Liver (tissue), 9 donors: ENCODE measurements around the gene INPP5A. TPM values are rescaled to one million over a fixed set of nuclear protein-coding genes. Genes with fewer than 3 reads are reported as not detected.

Source experiments
- DNase-seq: peaks from one replicate; pipeline ENCODE4 v3.0.0-alpha.2; 2017; ENCODE audit warnings: low spot score
- H3K27ac ChIP-seq, 2 donors: one replicate each; pipeline ENCODE4 v1.7.0; 2013; ENCODE audit warnings: inconsistent platforms in 2 of 2, low read length in 2 of 2, control low read depth in 1 of 2, low read depth in 1 of 2, mild to moderate bottlenecking in 1 of 2
- H3K27me3 ChIP-seq, 4 donors: one replicate each; pipeline versions ENCODE4 v1.6.1 to v1.7.0; 2013; ENCODE audit warnings: low read length in 3 of 4, inconsistent platforms in 1 of 4, mild to moderate bottlenecking in 1 of 4, moderate library complexity in 1 of 4; ENCODE audit not compliant: control insufficient read depth in 4 of 4, insufficient read depth in 4 of 4
- H3K36me3 ChIP-seq, 4 donors: one replicate each; pipeline versions ENCODE4 v1.6.1 to v1.7.0; 2013; ENCODE audit warnings: low read length in 3 of 4, mild to moderate bottlenecking in 3 of 4, low read depth in 1 of 4, moderate library complexity in 1 of 4; ENCODE audit not compliant: control insufficient read depth in 4 of 4, insufficient read depth in 3 of 4
- H3K4me1 ChIP-seq, 4 donors: one replicate each; pipeline versions ENCODE4 v1.6.1 to v1.7.0; 2013; ENCODE audit warnings: low read length in 3 of 4, mild to moderate bottlenecking in 3 of 4, moderate library complexity in 1 of 4; ENCODE audit not compliant: control insufficient read depth in 4 of 4, insufficient read depth in 4 of 4
- H3K4me3 ChIP-seq, 3 donors: one replicate each; pipeline versions ENCODE4 v1.6.1 to v1.7.0; 2013; ENCODE audit warnings: low read length in 3 of 3, control low read depth in 1 of 3, low read depth in 1 of 3, mild to moderate bottlenecking in 1 of 3
- H3K9ac ChIP-seq, 2 donors: one replicate each; pipeline ENCODE4 v1.7.0; 2013; ENCODE audit warnings: low read length in 2 of 2, mild to moderate bottlenecking in 2 of 2, moderate library complexity in 2 of 2, control low read depth in 1 of 2, low read depth in 1 of 2
- H3K9me3 ChIP-seq, 4 donors: one replicate each; pipeline versions ENCODE4 v1.6.1 to v1.7.0; 2013; ENCODE audit warnings: low read length in 3 of 4; ENCODE audit not compliant: control insufficient read depth in 4 of 4
- EGR1 ChIP-seq, 2 donors: IDR thresholded peaks; 2 replicates each; pipeline ENCODE4 v1.6.1; 2016 to 2018; ENCODE audit warnings: antibody characterized with exemption in 2 of 2, low read depth in 2 of 2
- FOXA2 ChIP-seq: IDR thresholded peaks from 2 replicates; pipeline ENCODE4 v1.6.1; 2016; ENCODE audit warnings: antibody characterized with exemption
- GABPA ChIP-seq, 2 donors: IDR thresholded peaks in 1 of 2; conservative IDR thresholded peaks in 1 of 2; 2 replicates each; pipeline ENCODE4 v1.6.1; 2016; ENCODE audit warnings: antibody characterized with exemption in 2 of 2, mild to moderate bottlenecking in 1 of 2, moderate library complexity in 1 of 2
- JUND ChIP-seq, 2 donors: IDR thresholded peaks; 2 replicates each; pipeline ENCODE4 v1.6.1; 2016; ENCODE audit warnings: antibody characterized with exemption in 2 of 2
- RAD21 ChIP-seq, 2 donors: IDR thresholded peaks; 2 replicates each; pipeline ENCODE4 v1.6.1; 2016; ENCODE audit warnings: antibody characterized with exemption in 2 of 2, mild to moderate bottlenecking in 2 of 2
- RXRA ChIP-seq, 2 donors: IDR thresholded peaks; 2 replicates each; pipeline ENCODE4 v1.6.1; 2017 to 2018; ENCODE audit warnings: antibody characterized with exemption in 2 of 2, mild to moderate bottlenecking in 1 of 2
- TAF1 ChIP-seq: conservative IDR thresholded peaks from 2 replicates; pipeline ENCODE4 v1.6.1; 2016; ENCODE audit warnings: antibody characterized with exemption, mild to moderate bottlenecking
- ZBTB33 ChIP-seq: IDR thresholded peaks from 2 replicates; pipeline ENCODE4 v1.6.1; 2016; ENCODE audit warnings: antibody characterized with exemption
- WGBS: extraction: QIAGEN DNeasy Blood & Tissue Kit; methylation state at CpG from one replicate; pipeline ENCODE4 v1.1.7; 2013; 5-methylcytosine and 5-hydroxymethylcytosine counted together
- polyA plus RNA-seq, 2 donors: library from polyadenylated mRNA; stranded (reverse) in 1 of 2; unstranded in 1 of 2; fragments of 200-250 nt in 1 of 2; fragments of >200 nt in 1 of 2; fragmentation: Nextera tagmentation in 1 of 2; extraction: Ambion mirVana in 1 of 2; gene quantifications; one replicate each; pipeline versions ENCODE4 v1.2.1 to v1.2.3, GENCODE V29; 2013 to 2015
- total RNA-seq, 2 donors: library from RNA; depleted of rRNA; stranded (reverse); fragments of >200 nt; gene quantifications; one replicate each; pipeline ENCODE4 v1.2.3, GENCODE V29; 2014
- TF ChIP-seq, protein P1 (sequence below): fragments of 150-350 bp; IDR thresholded peaks from 2 replicates; pipeline ENCODE4 v1.5.1; 2017; ENCODE audit warnings: improper control_type of control experiment, low read depth, low read length; ENCODE audit not compliant: missing input control
- TF ChIP-seq, protein P2 (sequence below): IDR thresholded peaks from 2 replicates; pipeline ENCODE4 v1.6.1; 2016; ENCODE audit warnings: antibody characterized with exemption, mild to moderate bottlenecking
- donor health status: healthy.
- donor health status: healthy.
- donor health status: healthy.
- donor health status: healthy.
- donor health status: healthy.

INPP5A gene
- total and polyA plus RNA-seq, 4 donors, result 4.3 to 26.5 (median 10.9) TPM

GRCh38 chr10:132603851-132604533 is 66.4 kb downstream of the INPP5A start:
- Histone ChIP-seq H3K36me3 (no peaks in the 10 kb centered on the region), H3K27me3 (no peaks in the 10 kb centered on the region), H3K9ac (no peak overlapping the region), H3K4me3 (no peak overlapping the region), H3K4me1 (peaks cover 0 to 7% (median 4%) of the 10 kb centered on the region in 4 donors), H3K27ac (no peak overlapping the region), H3K9me3 (peaks cover 0 to 3% (median 0%) of the 10 kb centered on the region in 4 donors)
- WGBS, result 98% methylated on average over 30 of the region's 30 CpGs
- TF ChIP-seq RAD21 (IDR thresholded peaks at IDR 0.05), result no peak
- TF ChIP-seq FOXA2, result no peak
- no peak for TF ChIP-seq GABPA (IDR thresholded peaks at IDR 0.05 in 1 of 2, conservative IDR thresholded peaks at IDR 0.05 in 1 of 2)
- TF ChIP-seq, protein P1, sequence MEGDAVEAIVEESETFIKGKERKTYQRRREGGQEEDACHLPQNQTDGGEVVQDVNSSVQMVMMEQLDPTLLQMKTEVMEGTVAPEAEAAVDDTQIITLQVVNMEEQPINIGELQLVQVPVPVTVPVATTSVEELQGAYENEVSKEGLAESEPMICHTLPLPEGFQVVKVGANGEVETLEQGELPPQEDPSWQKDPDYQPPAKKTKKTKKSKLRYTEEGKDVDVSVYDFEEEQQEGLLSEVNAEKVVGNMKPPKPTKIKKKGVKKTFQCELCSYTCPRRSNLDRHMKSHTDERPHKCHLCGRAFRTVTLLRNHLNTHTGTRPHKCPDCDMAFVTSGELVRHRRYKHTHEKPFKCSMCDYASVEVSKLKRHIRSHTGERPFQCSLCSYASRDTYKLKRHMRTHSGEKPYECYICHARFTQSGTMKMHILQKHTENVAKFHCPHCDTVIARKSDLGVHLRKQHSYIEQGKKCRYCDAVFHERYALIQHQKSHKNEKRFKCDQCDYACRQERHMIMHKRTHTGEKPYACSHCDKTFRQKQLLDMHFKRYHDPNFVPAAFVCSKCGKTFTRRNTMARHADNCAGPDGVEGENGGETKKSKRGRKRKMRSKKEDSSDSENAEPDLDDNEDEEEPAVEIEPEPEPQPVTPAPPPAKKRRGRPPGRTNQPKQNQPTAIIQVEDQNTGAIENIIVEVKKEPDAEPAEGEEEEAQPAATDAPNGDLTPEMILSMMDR, result no peak
- TF ChIP-seq TAF1, result no peak
- TF ChIP-seq EGR1 (IDR thresholded peaks at IDR 0.05; ENCODE audit: low read depth in 2 of 2), result no peak
- TF ChIP-seq RXRA (IDR thresholded peaks at IDR 0.05), result no peak
- DNase-seq, result no peak

GRCh38 chr10:132604686-132605085 is 67.1 kb downstream of the INPP5A start:
- Histone ChIP-seq H3K27me3 (no peaks in the 10 kb centered on the region), H3K4me3 (no peak overlapping the region), H3K27ac (no peak overlapping the region), H3K9ac (no peak overlapping the region), H3K36me3 (no peaks in the 10 kb centered on the region), H3K4me1 (peaks cover 0 to 7% (median 3%) of the 10 kb centered on the region in 4 donors), H3K9me3 (peaks cover 0 to 3% (median 0%) of the 10 kb centered on the region in 4 donors)
- DNase-seq, result no peak
- 95% methylated on average over 3 of the region's 3 CpGs for WGBS
- no peak for TF ChIP-seq JUND (IDR thresholded peaks at IDR 0.05)
- no peak for TF ChIP-seq EGR1 (IDR thresholded peaks at IDR 0.05; ENCODE audit: low read depth in 2 of 2)
- TF ChIP-seq ZBTB33, result no peak
- TF ChIP-seq, protein P2, sequence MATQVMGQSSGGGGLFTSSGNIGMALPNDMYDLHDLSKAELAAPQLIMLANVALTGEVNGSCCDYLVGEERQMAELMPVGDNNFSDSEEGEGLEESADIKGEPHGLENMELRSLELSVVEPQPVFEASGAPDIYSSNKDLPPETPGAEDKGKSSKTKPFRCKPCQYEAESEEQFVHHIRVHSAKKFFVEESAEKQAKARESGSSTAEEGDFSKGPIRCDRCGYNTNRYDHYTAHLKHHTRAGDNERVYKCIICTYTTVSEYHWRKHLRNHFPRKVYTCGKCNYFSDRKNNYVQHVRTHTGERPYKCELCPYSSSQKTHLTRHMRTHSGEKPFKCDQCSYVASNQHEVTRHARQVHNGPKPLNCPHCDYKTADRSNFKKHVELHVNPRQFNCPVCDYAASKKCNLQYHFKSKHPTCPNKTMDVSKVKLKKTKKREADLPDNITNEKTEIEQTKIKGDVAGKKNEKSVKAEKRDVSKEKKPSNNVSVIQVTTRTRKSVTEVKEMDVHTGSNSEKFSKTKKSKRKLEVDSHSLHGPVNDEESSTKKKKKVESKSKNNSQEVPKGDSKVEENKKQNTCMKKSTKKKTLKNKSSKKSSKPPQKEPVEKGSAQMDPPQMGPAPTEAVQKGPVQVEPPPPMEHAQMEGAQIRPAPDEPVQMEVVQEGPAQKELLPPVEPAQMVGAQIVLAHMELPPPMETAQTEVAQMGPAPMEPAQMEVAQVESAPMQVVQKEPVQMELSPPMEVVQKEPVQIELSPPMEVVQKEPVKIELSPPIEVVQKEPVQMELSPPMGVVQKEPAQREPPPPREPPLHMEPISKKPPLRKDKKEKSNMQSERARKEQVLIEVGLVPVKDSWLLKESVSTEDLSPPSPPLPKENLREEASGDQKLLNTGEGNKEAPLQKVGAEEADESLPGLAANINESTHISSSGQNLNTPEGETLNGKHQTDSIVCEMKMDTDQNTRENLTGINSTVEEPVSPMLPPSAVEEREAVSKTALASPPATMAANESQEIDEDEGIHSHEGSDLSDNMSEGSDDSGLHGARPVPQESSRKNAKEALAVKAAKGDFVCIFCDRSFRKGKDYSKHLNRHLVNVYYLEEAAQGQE, result no peak
